SH-SY5Y (cell line): ENCODE data around the gene TRPC6.

ENCODE experiments used
- GATA2 ChIP-seq: IDR thresholded peaks from 2 replicates; pipeline ENCODE4 v1.6.1; 2011; ENCODE audit warnings: mild to moderate bottlenecking, low read depth, low read length
- GATA3 ChIP-seq: IDR thresholded peaks from 2 replicates; pipeline ENCODE4 v1.6.1; 2011; ENCODE audit warnings: low read depth, mild to moderate bottlenecking, low read length, moderate library complexity

TRPC6 gene

GRCh38 chr11:101428918-101429317 is 154.9 kb downstream of the TRPC6 start:
- TF ChIP-seq GATA2 (no peak), GATA3 (no peak)

DNA sequence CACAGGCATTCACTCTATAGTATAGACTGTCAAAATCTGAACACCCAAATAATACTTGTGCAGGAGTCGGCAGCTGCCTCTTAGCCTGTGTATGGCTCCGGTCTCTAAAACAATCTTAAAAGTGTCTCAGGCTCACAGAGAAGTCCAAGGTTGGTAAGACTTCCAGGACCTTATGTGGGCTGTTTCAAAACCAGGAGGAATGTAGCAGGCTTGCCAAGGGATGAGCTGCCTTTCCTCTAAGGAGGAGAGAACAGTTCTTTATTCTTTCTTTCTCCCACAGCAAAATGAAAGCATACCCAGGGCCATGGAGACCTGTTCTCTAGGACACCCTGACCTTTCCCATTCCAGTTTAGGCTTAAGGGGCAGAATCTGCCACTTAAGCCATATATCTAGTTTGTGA is 176.5 kb downstream of the TRPC6 start:
- TF ChIP-seq GATA2: no peak
